HUDEP-2 (cell line): ENCODE data around the gene FRS2.

Experiments
- DNase-seq, 76 experiments: peaks; one replicate each; lab custom pipeline; 2025; ENCODE audit not compliant: unreplicated experiment in 76 of 76; lab: John Stamatoyannopoulos, UW

Gene FRS2

DNA sequence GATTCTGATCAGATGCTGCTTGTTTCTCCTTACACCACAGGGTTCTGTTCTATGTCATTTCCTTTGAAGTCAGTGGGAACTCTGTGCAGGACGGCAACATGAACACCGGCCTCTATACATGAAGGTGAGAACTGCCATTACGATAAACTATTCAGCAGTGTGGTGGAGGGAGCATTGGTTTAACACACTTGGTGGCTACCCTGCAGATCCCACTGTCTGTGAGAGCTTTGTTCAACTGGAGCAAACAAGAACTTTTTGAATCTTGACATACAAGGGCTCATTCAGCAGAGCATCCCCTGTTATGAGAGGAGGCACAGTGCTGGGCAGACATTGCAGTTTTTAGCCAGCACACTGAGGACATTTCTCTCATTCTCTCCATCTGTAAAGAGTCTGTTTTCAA is 10.7 kb upstream of the FRS2 start:
- DNase-seq, result no peak

- DNase-seq, result no peak
Measured at GRCh38 chr12:69464428-69464827, 5.8 kb upstream of the FRS2 start.

DNA sequence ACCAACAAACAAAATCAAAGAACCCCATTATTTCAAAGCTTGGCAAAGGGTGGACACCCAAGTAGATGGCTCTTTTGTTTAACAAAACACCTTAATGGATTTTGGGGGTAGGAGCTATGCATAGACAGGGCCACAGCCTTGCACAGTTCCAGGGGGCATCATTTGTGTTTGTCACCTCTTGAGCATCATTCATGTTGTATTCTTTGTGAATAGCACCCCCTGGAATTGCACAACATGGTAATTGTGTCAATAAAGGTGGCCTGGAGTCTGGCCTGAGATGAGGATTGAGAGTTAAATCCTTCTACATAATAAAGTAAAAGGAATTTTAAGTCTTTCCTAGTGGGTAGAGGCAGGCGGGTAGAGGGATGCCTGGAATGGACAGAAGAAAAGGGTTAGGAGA is 3.3 kb upstream of the FRS2 start:
- DNase-seq, result peak in 3 of 76 experiments; percentile 1 to 5 (median 3)

DNA sequence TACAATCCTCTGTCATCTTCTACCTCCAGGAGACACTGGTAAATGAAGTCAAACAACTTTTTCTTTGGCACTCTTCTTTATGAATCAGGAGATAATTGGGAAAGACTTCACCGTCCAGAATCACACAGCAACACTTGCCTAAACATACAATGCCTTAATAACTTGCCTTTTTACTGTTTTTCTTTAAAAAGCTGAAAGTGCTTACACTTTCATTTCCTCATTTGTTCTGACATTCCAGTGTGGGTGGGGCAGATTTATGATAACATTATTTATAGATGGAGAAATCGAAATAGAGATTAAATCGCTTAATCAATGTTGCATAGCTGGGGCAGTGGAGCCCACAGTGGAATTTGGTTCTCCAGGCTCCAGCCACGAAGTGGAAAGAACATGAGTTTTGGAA is 2.8 kb upstream of the FRS2 start:
- DNase-seq, result no peak

- peak in 9 of 76 experiments; percentile 2 to 28 (median 14) for DNase-seq
Measured at GRCh38 chr12:69468237-69469026, 1.8 kb upstream of the FRS2 start.

DNA sequence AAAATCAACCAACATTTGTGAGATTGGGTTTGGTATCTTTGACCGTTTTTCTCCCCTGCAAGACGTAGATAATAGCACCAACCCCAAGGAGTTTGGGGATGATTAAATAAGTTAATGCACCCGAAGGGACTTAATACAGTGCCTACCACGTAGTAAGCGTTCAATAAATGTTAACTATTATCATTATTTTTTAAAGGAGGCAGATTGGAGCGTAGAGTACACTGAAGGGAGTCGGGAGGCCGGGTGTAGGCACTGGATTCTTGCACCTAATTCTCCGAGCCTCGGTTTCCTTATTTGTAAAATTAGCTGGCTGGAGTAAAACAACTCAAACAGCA is 367 bp upstream of the FRS2 start:
- DNase-seq, result no peak

GRCh38 chr12:69471076-69471430 is 865 bp downstream of the FRS2 start:
- DNase-seq, result no peak

DNA sequence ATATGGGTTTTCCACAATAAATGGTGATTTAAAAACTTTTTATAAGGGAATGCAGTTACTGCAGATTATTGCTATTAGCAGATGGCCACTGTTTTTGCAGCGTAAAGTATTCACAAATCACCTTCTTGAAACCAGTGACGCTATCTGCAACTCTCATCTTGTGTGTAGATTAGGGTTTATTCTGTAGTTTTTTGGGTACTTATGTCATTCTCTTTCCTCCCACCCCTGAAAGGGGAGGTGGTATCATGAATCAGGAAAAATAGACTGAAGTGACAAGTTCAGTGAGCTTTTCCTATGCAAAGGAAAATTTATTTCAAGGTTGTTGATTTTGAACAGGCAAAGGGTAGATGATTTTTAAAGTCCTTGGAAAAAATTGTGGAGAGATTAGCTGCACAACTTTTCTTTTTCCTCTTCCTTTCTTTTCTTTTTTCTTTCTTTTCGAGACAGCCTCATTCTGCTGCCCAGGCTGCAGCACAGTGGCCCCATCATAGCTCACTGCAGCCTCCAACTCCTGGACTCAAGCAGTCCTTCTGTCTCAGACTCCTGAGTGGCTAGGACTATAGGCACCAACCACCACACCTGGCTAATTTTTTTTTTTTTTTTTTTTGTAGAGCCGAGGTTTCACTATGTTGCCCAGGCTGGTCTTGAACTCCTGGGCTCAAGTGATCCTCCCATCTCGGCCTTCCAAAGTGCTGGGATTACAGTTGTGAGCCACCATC is 1.6 kb downstream of the FRS2 start:
- DNase-seq, result no peak

GRCh38 chr12:69473262-69473661 is 3.1 kb downstream of the FRS2 start:
- no peak for DNase-seq

GRCh38 chr12:69474456-69474855 is 4.3 kb downstream of the FRS2 start:
- DNase-seq, result no peak

DNA sequence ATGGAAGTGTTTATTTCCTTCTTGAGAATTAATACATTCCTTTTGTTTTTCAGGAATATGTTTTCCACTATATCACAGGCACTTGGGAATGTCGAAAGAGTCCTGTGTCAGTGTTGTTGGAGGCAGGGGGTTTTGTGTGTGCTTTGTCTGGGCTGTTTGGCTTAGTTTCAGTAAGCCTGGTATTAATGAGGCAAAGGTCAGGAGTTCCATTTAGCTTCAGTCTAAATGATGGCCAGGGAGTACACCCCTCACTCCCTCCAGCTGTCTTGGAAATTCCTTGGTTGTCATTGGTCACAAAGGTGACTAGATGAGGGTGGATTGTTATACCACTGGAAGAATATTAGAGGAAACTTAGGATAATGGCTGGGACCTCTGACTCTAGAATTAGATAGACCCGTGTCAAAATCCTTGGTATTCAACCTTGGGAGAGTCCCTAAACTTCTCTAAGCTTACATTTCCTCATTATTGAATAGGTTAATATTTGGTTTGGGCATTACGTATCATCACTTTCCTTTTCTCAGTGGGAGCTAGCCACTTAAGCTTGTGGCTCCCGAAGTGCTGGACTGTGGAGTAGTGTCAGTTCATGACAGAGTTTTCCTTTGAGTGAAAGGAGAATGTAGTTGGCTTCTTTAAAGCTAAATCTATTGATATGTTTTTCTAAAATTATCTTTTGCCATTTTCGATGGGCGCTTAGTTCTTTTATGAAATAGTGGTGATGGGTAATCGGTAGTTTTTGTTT is 5.2 kb downstream of the FRS2 start:
- DNase-seq, result no peak

- DNase-seq, result no peak
Measured at GRCh38 chr12:69476276-69477017, 6.3 kb downstream of the FRS2 start.

DNA sequence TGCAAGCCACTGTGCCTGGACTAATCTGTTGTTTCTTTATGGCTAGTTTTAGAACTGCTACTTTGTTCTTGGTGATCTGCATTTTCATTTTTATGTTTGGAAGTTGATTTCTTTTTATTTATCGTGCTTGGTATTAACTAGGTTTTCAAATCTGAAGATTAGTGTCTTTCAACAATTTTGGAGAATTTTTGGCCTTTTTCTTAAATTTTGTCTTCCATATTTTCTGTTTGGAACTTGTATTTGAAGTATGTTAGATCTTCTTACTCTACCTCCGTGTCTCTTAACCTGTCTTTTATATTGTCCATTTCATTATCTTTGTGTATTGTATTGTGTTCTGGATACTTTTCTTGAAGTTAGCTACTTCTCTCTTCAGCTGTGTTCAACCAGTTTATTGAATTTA is 9.5 kb downstream of the FRS2 start:
- no peak for DNase-seq

- no peak for DNase-seq
Measured at GRCh38 chr12:69480698-69481097, 10.5 kb downstream of the FRS2 start.

- no peak for DNase-seq
Measured at GRCh38 chr12:69481133-69481532, 10.9 kb downstream of the FRS2 start.

- DNase-seq, result no peak
Measured at GRCh38 chr12:69483700-69484099, 13.5 kb downstream of the FRS2 start.

GRCh38 chr12:69484428-69484827 is 14.2 kb downstream of the FRS2 start:
- peak in 4 of 76 experiments; percentile 4 to 18 (median 6) for DNase-seq

- no peak for DNase-seq
Measured at GRCh38 chr12:69490920-69491643, 20.9 kb downstream of the FRS2 start.

DNA sequence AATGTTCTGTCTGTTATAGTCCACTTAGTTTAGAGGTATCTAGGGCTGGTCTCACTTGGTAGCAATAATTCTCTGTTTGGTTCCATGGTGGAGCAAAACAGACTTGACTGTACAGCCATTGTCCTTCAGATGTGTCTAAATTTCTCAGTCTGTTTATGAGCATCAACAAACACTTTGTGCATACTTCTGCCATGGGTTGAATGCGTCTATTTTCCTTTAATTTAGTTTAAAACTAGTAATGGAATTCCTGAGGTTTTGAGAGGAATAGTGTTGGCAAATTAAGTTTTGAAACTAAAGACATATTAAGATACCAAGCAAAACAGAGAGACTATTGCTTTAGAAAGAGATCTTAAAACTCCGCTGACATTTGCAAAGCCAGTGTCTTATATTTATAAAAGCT is 22.6 kb downstream of the FRS2 start:
- DNase-seq, result no peak

DNA sequence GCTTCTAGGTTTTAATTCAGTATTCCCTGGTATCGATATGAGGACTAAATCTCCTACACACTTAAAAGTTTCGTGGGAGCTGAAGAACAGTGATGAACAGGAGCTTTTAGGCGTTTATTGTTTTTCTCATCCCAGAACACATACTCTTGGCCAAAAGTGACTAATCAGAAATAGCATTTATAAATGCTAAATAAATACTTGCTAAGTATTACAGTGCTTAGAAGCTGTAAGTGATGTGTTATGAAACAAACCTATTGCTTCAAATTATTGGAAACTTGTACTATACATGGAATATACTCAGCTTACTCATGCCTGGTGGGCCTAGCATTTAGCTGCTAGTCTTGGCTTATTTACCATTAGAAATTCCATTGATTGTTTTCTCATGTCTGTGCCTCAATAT is 24.9 kb downstream of the FRS2 start:
- no peak for DNase-seq
